Heart right ventricle (tissue), 16 donors: ENCODE results near the gene TMEM18. TPM values are rescaled to one million over a fixed set of nuclear protein-coding genes. Genes with fewer than 3 reads are reported as not detected.

Source experiments
- ATAC-seq, 8 donors: fragments of 200-7000 bp; cut with Tn5 transposase; one replicate each; pipeline ENCODE4 v1.9.1; 2020; ENCODE audit warnings: mild to moderate bottlenecking in 8 of 8, moderate library complexity in 8 of 8, moderate number of reproducible peaks in 1 of 8
- DNase-seq, 2 donors: peaks; one replicate each; pipeline ENCODE4 v3.0.0-alpha.2; 2020
- H3K27ac ChIP-seq, 10 donors: fragments of 200-600 bp; sonication (generic) in 2 of 10; one replicate each; pipeline versions ENCODE4 v1.5.0 to v1.8.0; 2020 to 2022; ENCODE audit warnings: mild to moderate bottlenecking in 3 of 10
- H3K27me3 ChIP-seq, 7 donors: fragments of 200-600 bp; one replicate each; pipeline ENCODE4 v1.8.0; 2021 to 2022; ENCODE audit warnings: mild to moderate bottlenecking in 2 of 7
- H3K36me3 ChIP-seq, 9 donors: fragments of 200-600 bp; sonication (generic) in 1 of 9; one replicate each; pipeline versions ENCODE4 v1.5.0 to v1.8.0; 2020 to 2022; ENCODE audit warnings: mild to moderate bottlenecking in 2 of 9
- H3K4me1 ChIP-seq, 9 donors: fragments of 200-600 bp; sonication (generic) in 1 of 9; one replicate each; pipeline versions ENCODE4 v1.5.0 to v1.8.0; 2020 to 2022; ENCODE audit warnings: mild to moderate bottlenecking in 4 of 9
- H3K4me3 ChIP-seq, 10 donors: fragments of 200-600 bp; sonication (generic) in 2 of 10; one replicate each; pipeline versions ENCODE4 v1.5.0 to v1.8.0; 2020 to 2022; ENCODE audit warnings: mild to moderate bottlenecking in 7 of 10, moderate library complexity in 2 of 10
- H3K9me3 ChIP-seq, 11 donors: fragments of 200-600 bp in 10 of 11; sonication (generic) in 2 of 11; one replicate each; pipeline versions ENCODE4 v1.5.0 to v1.8.0; 2013 to 2022; ENCODE audit warnings: mild to moderate bottlenecking in 2 of 11, control low read depth in 1 of 11, moderate library complexity in 1 of 11
- CTCF ChIP-seq, 9 donors: fragments of 200-600 bp; sonication (generic) in 2 of 9; IDR thresholded peaks; one replicate each; pipeline versions ENCODE4 v1.5.0 to v1.8.0; 2021 to 2022; ENCODE audit warnings: antibody characterized with exemption in 9 of 9, mild to moderate bottlenecking in 5 of 9, moderate library complexity in 1 of 9
- WGBS, 2 donors: extraction: QIAGEN DNeasy Blood & Tissue Kit; methylation state at CpG; one replicate each; pipeline ENCODE4 v1.1.7; 2013; ENCODE audit warnings: inconsistent platforms in 1 of 2; 5-methylcytosine and 5-hydroxymethylcytosine counted together
- intact Hi-C, 10 donors: fragments of 100-400 bp; cut with DNase I; formaldehyde crosslinking; loops; one replicate each; pipeline versions ENCODE4 v1.11.1 to v1.14.2; 2022
- polyA plus RNA-seq, 2 donors: library from polyadenylated mRNA; stranded (reverse); fragments of 200-250 nt; gene quantifications; one replicate each; pipeline ENCODE4 v1.2.3, GENCODE V29; 2013
- total RNA-seq, 10 donors: library from RNA; stranded (reverse); fragmentation: NEBNext Ultra II Directional in 3 of 10; extraction: Animal tissue kit (Norgen Biotek cat#: 25700) in 3 of 10; gene quantifications; one replicate each; pipeline versions ENCODE4 v1.2.1 to v1.2.4, GENCODE V29; 2021 to 2023
- donor health status: Arrhythmogenic right ventricular cardiomyopathy.
- donor health status: ischemic (EF 13 %, LVEDD 7.1; RV severe dilation, severe dysfunction).
- donor health status: healthy with polysubstance abuse.
- donor health status: DM: no; HTN: yes; CAD: no.
- donor health status: DM: no; HTN: no; CAD: no.
- donor health status: ischemic (EF 25% LVEDD 6.9; RV normal size, moderate dysfunction).
- donor health status: ischemic (EF 25% LVEDD 5.7; RV mildly dilated, moderate dysfunction).
- donor health status: healthy.
- donor health status: DM: yes; HTN: yes; CAD: no.
- donor health status: Ischemic cardiomyopathy.
- donor health status: ischemic (EF 35%, LVEDD 5.7; RV mildly dilated, moderate dysfunction).
- donor health status: nonischemic (EF 11% LVEDD 7.7; RV severe dilation, severe dysfunction).
- donor health status: DM: yes; HTN: yes; CAD: no.
- donor health status: PGD.
- donor health status: ischemic (EF 29% LVEDD 5.4; RV normal size, mild dysfunction).
- donor health status: nonischemic (EF 23%, LVEDD 6.1; RV moderate dilation, normal function).

The TMEM18 gene
- total and polyA plus RNA-seq, 12 donors = 10.1 to 21.9 (median 12.2) TPM

DNA sequence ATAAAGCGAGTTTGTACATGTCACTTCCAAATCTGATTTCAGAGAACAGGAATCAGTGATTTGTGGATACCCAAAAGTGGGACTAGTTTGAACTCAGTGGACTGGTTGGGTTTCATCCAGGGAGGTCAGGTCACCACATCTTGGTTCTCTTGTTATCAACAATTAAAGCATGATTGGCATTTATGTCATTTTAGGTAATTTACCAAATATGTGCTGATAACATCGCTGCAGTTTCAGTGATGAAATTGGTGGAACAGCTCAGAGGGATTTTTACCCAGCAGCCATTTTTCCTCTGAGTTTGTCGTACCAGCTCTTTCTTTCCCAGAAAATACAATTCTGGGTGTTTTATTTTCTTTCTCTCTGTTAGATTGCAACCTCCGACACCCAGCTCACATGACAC is 33.4 kb downstream of the TMEM18 start:
- no peak overlapping the region for H3K27ac ChIP-seq
- H3K4me3 ChIP-seq = no peak overlapping the region
- H3K36me3 ChIP-seq = no peaks in the 10 kb centered on the region
- ATAC-seq = no peak
- 75 to 79% methylated on average over 4 of the region's 4 CpGs for WGBS, 2 donors
- no peak for DNase-seq
- H3K27me3 ChIP-seq = peaks cover 0 to 53% (median 39%) of the 10 kb centered on the region in 7 donors
- intact Hi-C loops = no loop called here
- no peak for TF ChIP-seq CTCF (IDR thresholded peaks at IDR 0.05)
- H3K4me1 ChIP-seq = no peaks in the 10 kb centered on the region
- no peaks in the 10 kb centered on the region for H3K9me3 ChIP-seq

GRCh38 chr2:643334-643733 is 33.9 kb downstream of the TMEM18 start:
- intact Hi-C loops = no loop called here
- peaks cover 0 to 50% (median 37%) of the 10 kb centered on the region in 7 donors for H3K27me3 ChIP-seq
- no peak overlapping the region for H3K4me3 ChIP-seq
- no peaks in the 10 kb centered on the region for H3K36me3 ChIP-seq
- TF ChIP-seq CTCF (IDR thresholded peaks at IDR 0.05) = no peak
- 74 to 83% methylated on average over 10 of the region's 10 CpGs for WGBS, 2 donors
- H3K27ac ChIP-seq = no peak overlapping the region
- H3K4me1 ChIP-seq = no peaks in the 10 kb centered on the region
- no peaks in the 10 kb centered on the region for H3K9me3 ChIP-seq
- DNase-seq = no peak
- no peak for ATAC-seq

DNA sequence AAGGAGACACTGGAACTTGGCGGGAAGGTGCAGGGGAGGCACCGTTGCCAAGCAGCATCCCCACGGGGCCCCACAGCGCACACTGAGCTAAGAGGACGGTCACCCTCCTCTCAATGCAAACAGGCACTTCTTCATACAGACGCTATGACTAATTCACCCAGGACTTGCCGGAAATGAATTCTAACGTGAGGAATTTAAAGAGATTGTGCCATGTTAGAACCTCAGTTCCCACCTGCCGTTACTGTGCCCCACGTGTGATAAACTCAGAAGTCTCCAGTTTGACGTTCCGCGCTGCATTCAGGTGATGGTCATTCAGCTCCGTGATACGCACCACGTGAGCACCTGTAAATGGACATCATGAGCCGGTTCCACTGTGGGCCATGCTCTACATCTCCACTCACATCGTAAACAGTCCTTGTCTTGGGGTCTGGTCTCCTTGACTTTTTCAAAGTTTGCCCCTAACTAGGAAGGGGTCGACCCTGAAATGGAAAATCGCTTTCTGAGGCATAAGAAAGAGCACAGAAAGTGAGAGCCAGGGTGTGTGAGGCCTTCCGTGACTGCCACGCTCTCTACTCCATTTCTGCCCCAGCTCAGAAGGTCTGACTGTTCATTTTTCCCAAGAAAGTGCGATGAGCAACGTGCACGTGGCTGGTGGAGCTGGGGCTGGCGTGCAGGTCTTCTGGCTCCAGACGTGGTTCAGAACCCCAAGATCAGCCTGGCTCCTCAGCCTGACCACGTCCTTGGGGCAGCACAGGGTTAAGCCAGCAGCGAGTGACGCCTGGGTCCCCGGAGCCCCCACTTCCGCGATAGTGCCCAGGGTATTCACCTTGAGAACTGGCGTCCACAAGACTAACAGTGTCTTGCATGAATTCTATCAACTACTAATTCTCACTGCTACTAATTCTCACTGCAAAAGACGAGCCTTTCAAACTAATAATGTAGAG is 35.1 kb downstream of the TMEM18 start:
- Histone ChIP-seq H3K9me3 (no peaks in the 10 kb centered on the region), H3K27ac (no peak overlapping the region), H3K36me3 (no peaks in the 10 kb centered on the region), H3K4me3 (no peak overlapping the region), H3K27me3 (peaks cover 0 to 49% (median 30%) of the 10 kb centered on the region in 7 donors), H3K4me1 (peaks cover 0 to under 1% (median 0%) of the 10 kb centered on the region in 9 donors)
- intact Hi-C loops = no loop called here
- ATAC-seq (no peak), DNase-seq (no peak)
- 81 to 84% methylated on average over 35 of the region's 35 CpGs for WGBS, 2 donors
- no peak for TF ChIP-seq CTCF (IDR thresholded peaks at IDR 0.05)

DNA sequence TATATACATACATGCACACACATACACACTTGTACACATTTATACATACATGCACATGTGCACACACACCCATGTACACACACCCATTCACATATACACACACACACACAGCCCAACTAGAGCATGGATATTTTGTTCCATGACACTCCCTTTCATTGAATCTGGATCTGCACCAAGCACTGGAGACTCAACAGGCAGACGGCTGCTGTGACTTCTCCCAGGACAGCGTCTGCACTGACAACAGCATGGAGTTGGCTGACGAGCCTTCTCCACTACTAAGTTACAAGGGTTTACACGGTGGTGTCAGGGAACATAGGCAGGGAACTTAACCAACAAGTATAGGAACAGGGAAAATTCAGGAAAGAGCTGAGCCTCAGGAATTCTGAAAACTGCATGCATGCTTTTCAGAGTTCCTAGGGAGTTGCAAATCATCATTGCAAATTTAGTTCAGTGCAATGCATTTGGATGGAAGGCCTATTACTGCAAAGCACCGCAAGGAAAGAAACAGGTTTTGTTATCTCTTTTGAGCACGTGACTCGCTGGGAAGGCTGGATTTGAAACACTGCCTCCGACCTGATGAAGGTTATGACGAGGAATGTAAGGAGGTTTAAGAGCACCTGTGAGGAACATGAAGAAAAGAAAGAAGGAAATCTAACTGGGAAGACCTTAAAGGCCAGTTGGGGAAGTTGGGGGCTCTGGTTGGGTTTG is 35.9 kb downstream of the TMEM18 start:
- WGBS, 2 donors = 43 to 44% methylated on average over 9 of the region's 9 CpGs
- ATAC-seq (no peak), DNase-seq (no peak)
- no peaks in the 10 kb centered on the region for H3K9me3 ChIP-seq
- H3K27me3 ChIP-seq = peaks cover 0 to 53% (median 36%) of the 10 kb centered on the region in 7 donors
- intact Hi-C loops = no loop called here
- no peak overlapping the region for H3K27ac ChIP-seq
- TF ChIP-seq CTCF (IDR thresholded peaks at IDR 0.05) = no peak
- H3K4me1 ChIP-seq = peaks cover 5 to 9% (median 6%) of the 10 kb centered on the region in 9 donors
- no peaks in the 10 kb centered on the region for H3K36me3 ChIP-seq
- no peak overlapping the region for H3K4me3 ChIP-seq
